HL-60 (cell line): Measurements from ENCODE around the gene SSR2.

Experiments
- DNase-seq, 2 experiments: peaks; one replicate each; pipeline ENCODE4 v3.0.0-alpha.2; 2010 to 2020; ENCODE audit warnings: low read depth in 1 of 2, low spot score in 1 of 2
- H3K27ac ChIP-seq: fragments of 250-450 bp; sonication (Bioruptor Pico); replicated peaks from 2 replicates; pipeline ENCODE4 v1.5.1; 2020; ENCODE audit warnings: mild to moderate bottlenecking, moderate library complexity
- H3K27me3 ChIP-seq: fragments of 250-450 bp; sonication (Bioruptor Pico); 2 replicates; pipeline ENCODE4 v1.5.1; 2021; ENCODE audit warnings: mild to moderate bottlenecking, moderate library complexity; ENCODE audit not compliant: insufficient read depth, poor library complexity, severe bottlenecking
- H3K4me3 ChIP-seq: replicated peaks from 2 replicates; pipeline ENCODE4 v1.5.1; 2011; ENCODE audit warnings: mild to moderate bottlenecking, control low read depth, low read length; ENCODE audit not compliant: insufficient read depth
- GABPA ChIP-seq: IDR thresholded peaks from 2 replicates; pipeline ENCODE4 v1.6.1; 2012; ENCODE audit warnings: low read depth
- POLR2AphosphoS5 ChIP-seq: IDR thresholded peaks from 2 replicates; pipeline ENCODE4 v1.6.1; 2012; ENCODE audit warnings: low read depth
- SPI1 ChIP-seq: IDR thresholded peaks from 2 replicates; pipeline ENCODE4 v1.6.1; 2012; ENCODE audit warnings: low read depth, mild to moderate bottlenecking, borderline replicate concordance
- TF ChIP-seq, protein P1 (sequence below): IDR thresholded peaks from one replicate; pipeline ENCODE4 v1.5.1; 2011; ENCODE audit warnings: low read length, control low read depth, inconsistent platforms; ENCODE audit not compliant: insufficient read depth
- TF ChIP-seq, protein P2 (sequence below): IDR thresholded peaks from 2 replicates; pipeline ENCODE4 v1.6.1; 2012; ENCODE audit warnings: low read depth; ENCODE audit not compliant: insufficient replicate concordance

Gene SSR2

DNA sequence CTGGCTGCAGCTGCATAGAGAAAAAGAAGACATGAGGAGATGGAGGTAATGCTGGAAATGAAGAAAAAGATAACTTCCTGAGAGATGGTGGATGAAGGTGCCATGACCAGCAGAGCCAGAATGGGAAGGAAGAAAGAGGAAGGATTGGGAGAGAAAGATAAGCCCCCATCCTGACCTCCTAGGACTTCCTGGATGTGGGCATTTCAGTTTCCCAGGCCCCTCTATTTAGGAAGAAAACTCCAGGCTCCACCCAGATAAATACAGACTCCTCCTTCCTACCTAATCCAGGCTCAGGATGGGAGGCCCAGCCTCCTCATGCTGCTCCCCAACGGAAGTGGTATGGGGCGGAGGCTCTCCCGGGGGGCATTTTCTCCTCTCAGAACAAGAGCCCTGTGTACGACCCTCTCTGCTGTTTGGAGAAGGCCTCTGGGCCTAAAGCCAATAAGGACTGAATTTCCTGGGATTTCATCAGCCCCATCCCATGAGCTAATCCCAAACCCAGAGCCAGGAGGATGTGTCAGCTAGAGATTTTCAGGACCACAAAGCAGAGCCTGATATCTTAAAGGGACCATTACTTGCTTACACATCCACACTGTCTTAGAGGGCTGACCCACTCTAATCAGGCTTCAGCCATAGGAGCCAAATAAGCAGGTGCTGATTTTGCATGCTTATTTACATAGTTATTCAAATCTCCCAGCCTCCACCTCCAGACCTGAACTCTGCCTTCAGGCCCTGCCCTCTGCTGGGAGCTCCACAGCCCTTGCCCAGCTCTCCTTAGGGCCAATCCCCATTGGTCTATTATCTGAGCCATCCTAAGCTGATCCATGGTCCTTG is 37.3 kb downstream of the SSR2 start:
- DNase-seq: no peak
- H3K4me3 ChIP-seq: no peak overlapping the region
- no peaks in the 10 kb centered on the region for H3K27me3 ChIP-seq
- no peak overlapping the region for H3K27ac ChIP-seq
- TF ChIP-seq, protein P1, sequence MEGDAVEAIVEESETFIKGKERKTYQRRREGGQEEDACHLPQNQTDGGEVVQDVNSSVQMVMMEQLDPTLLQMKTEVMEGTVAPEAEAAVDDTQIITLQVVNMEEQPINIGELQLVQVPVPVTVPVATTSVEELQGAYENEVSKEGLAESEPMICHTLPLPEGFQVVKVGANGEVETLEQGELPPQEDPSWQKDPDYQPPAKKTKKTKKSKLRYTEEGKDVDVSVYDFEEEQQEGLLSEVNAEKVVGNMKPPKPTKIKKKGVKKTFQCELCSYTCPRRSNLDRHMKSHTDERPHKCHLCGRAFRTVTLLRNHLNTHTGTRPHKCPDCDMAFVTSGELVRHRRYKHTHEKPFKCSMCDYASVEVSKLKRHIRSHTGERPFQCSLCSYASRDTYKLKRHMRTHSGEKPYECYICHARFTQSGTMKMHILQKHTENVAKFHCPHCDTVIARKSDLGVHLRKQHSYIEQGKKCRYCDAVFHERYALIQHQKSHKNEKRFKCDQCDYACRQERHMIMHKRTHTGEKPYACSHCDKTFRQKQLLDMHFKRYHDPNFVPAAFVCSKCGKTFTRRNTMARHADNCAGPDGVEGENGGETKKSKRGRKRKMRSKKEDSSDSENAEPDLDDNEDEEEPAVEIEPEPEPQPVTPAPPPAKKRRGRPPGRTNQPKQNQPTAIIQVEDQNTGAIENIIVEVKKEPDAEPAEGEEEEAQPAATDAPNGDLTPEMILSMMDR: no peak
- TF ChIP-seq, protein P2, sequence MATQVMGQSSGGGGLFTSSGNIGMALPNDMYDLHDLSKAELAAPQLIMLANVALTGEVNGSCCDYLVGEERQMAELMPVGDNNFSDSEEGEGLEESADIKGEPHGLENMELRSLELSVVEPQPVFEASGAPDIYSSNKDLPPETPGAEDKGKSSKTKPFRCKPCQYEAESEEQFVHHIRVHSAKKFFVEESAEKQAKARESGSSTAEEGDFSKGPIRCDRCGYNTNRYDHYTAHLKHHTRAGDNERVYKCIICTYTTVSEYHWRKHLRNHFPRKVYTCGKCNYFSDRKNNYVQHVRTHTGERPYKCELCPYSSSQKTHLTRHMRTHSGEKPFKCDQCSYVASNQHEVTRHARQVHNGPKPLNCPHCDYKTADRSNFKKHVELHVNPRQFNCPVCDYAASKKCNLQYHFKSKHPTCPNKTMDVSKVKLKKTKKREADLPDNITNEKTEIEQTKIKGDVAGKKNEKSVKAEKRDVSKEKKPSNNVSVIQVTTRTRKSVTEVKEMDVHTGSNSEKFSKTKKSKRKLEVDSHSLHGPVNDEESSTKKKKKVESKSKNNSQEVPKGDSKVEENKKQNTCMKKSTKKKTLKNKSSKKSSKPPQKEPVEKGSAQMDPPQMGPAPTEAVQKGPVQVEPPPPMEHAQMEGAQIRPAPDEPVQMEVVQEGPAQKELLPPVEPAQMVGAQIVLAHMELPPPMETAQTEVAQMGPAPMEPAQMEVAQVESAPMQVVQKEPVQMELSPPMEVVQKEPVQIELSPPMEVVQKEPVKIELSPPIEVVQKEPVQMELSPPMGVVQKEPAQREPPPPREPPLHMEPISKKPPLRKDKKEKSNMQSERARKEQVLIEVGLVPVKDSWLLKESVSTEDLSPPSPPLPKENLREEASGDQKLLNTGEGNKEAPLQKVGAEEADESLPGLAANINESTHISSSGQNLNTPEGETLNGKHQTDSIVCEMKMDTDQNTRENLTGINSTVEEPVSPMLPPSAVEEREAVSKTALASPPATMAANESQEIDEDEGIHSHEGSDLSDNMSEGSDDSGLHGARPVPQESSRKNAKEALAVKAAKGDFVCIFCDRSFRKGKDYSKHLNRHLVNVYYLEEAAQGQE: no peak
- TF ChIP-seq SPI1 (no peak), GABPA (no peak), POLR2AphosphoS5 (no peak)

GRCh38 chr1:155982106-155982505 is 38.6 kb downstream of the SSR2 start:
- H3K27ac ChIP-seq: no peak overlapping the region
- no peak for TF ChIP-seq GABPA
- DNase-seq: no peak
- no peak overlapping the region for H3K4me3 ChIP-seq
- H3K27me3 ChIP-seq: no peaks in the 10 kb centered on the region

DNA sequence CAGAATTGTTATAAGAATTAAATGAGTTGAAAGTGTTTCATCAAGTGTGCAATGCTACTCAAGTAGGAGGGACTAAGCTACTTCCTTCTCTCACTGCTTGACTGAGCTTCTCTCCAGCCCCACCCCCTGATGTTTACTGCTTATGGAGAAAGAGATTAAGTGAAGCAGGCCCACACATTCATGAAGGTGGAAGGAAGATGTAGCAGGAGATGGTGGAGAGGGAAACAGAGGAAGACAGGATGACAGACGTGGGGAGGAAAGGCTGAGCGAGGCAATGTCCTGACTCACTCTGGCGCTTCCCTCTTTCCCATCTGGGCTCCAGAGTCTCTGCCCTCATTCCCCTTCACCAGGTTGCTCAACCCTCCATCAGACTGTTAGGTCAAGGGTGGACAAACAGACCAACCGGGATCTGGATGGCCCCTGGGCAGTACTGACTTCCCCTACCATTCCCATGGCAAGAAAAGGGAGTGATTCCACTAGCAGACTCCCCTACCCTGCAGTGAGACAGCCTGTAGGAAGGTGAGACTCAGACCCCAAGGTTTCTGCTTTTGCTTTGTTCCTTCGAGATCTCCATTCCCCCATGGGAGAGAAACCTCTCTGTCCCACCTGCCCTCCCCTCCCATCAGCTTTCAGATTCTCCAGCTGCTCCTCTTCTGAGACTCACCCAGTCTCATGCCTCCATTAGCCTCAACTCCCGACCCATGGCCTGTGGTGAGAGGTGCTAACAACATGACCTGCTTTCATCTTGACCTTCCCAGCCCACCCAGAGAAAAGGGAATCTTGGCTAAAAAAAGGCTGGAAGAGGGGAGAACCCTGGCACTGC is 39.3 kb downstream of the SSR2 start:
- peak; percentile 57 to 81 for DNase-seq
- H3K27ac ChIP-seq: peak overlapping the region; percentile 100; the same call in 1 of the 2 replicates
- H3K27me3 ChIP-seq: no peaks in the 10 kb centered on the region
- no peak overlapping the region for H3K4me3 ChIP-seq
- no peak for TF ChIP-seq POLR2AphosphoS5
- no peak for TF ChIP-seq SPI1
- TF ChIP-seq, protein P2: no peak
- TF ChIP-seq, protein P1: no peak
- TF ChIP-seq GABPA: no peak
